Prostate gland (tissue), 2 donors: ENCODE measurements around the gene CGB5.

Experiments used
- CTCF ChIP-seq, 4 experiments: fragments of 200-600 bp in 2 of 4; fragments of 450-650 bp in 2 of 4; sonication (generic) in 2 of 4; IDR thresholded peaks; 1 replicate in 3 of 4; 2 replicates in 1 of 4; pipeline ENCODE4 v1.5.1; 2016 to 2019; ENCODE audit warnings: antibody characterized with exemption in 4 of 4, mild to moderate bottlenecking in 2 of 4, moderate library complexity in 2 of 4
- POLR2A ChIP-seq: fragments of 450-650 bp; IDR thresholded peaks from one replicate; pipeline ENCODE4 v1.6.1; 2016; ENCODE audit warnings: antibody characterized with exemption, mild to moderate bottlenecking

GRCh38 chr19:49084206-49085019, 40.8 kb downstream of the CGB5 start:
- TF ChIP-seq CTCF (IDR thresholded peaks at IDR 0.05) (no peak), POLR2A (no peak)
